ENCODE data around the gene ANKUB1.

DNA sequence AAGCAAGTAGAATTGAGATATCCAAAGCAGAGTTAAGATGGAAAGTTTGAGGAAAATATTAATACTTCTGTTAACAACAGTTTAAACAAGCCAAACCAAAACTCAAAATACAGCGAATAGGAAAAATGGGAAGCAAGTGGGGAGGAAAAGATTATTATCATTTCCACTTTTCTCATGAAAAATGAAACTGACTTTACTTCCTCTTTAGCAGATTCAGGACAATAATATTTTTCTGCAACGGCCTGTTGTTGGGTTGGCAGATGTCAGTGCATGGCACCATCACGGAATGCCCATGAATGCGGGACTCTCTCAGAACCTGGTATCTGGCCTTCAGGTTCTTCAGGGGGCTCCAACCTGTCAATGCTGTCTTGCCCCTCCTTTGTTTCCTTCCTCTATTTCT, 11.1 kb downstream of the ANKUB1 start:
- TF ChIP-seq POLR2AphosphoS5 (IDR thresholded peaks at IDR 0.05), result no peak
- TF ChIP-seq, protein P1, sequence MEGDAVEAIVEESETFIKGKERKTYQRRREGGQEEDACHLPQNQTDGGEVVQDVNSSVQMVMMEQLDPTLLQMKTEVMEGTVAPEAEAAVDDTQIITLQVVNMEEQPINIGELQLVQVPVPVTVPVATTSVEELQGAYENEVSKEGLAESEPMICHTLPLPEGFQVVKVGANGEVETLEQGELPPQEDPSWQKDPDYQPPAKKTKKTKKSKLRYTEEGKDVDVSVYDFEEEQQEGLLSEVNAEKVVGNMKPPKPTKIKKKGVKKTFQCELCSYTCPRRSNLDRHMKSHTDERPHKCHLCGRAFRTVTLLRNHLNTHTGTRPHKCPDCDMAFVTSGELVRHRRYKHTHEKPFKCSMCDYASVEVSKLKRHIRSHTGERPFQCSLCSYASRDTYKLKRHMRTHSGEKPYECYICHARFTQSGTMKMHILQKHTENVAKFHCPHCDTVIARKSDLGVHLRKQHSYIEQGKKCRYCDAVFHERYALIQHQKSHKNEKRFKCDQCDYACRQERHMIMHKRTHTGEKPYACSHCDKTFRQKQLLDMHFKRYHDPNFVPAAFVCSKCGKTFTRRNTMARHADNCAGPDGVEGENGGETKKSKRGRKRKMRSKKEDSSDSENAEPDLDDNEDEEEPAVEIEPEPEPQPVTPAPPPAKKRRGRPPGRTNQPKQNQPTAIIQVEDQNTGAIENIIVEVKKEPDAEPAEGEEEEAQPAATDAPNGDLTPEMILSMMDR (IDR thresholded peaks at IDR 0.05), result no peak
